Embryonic facial prominence (tissue), 1 donor: ENCODE measurements around the gene C7orf33.
"Not testable (repeated sequence)": the region's sequence is repeated elsewhere in the genome, so short reads cannot be mapped to it uniquely, and the experiment has no call there.

Experiments used
- DNase-seq: peaks from one replicate; pipeline ENCODE4 v3.0.0-alpha.2; 2016; ENCODE audit errors: extremely low spot score

Gene C7orf33

GRCh38 chr7:148580446-148580845, 10.1 kb upstream of the C7orf33 start:
- DNase-seq, result no peak

- DNase-seq, result no peak
These were observed 8.9 kb upstream of the C7orf33 start for GRCh38 chr7:148581624-148582023.

DNA sequence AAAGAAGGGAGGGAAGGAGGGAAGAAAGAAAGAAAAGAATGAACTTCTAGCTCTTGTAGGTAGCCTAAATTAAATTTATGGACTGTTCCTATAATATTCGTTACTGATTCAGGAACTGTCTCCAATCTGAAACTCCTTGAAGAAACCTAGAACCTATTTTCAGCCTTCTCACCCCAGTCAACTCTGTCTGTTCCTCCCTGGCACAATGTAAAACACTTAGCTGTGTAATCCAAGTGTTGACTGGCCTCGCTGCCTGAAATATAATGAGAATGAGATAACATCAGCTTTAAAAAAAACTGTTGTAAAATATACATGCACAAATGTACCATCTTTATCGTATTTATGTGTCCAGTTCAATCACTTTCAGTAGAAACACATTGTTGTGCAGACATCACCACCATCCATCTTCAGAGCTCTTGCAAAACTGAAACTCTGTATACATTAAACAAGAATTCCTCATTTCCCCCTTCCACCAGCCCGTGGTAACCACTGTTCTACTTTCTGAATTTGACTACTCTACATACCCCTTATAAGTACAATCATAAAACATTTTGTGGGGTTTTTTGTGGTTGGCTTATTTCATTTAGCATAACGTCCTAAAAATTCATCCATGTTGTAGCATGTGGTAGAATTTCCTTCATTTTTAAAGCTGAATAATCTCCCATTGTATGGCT, 6.3 kb upstream of the C7orf33 start:
- no peak for DNase-seq

DNA sequence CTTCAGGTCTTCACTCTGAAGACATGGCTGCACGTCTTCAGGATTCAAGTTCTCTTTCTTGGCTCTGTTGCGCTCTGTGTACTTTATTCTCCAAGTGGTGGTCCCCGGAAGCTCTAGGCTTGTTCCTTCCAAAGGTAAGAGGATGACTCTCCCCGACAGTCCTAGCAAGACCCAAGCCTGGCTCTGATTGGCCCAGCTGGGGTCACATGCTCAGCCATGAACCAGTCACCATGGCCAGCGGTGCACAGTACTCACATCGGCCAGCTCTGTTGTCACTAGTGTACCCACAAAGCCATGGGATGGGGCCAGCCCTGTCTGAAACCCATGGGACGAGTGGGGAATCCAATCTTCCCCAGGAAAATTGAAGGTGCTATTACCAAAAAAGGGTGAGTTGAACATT, 5.2 kb upstream of the C7orf33 start:
- DNase-seq, result no peak

GRCh38 chr7:148587076-148587475, 3.5 kb upstream of the C7orf33 start:
- DNase-seq, result no peak

DNA sequence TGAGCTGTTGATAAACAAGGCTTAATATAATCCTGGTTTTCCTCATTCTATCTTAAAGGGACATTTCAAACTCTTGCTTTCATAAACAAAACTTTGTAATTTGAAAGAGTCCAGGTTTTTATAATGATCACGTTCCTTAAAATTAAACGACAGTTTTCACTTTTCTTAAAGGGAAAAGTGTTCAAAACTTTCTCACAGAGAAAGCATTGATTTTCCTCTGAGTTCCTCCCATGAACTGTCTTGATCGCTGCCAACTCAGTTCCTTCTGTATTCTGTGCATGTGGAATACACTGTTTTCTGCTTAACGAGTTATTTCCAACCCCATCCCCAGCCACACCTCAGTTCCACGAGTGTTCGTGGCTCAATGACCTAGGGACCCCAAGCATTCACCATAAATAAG, 2.4 kb upstream of the C7orf33 start:
- DNase-seq, result no peak

DNA sequence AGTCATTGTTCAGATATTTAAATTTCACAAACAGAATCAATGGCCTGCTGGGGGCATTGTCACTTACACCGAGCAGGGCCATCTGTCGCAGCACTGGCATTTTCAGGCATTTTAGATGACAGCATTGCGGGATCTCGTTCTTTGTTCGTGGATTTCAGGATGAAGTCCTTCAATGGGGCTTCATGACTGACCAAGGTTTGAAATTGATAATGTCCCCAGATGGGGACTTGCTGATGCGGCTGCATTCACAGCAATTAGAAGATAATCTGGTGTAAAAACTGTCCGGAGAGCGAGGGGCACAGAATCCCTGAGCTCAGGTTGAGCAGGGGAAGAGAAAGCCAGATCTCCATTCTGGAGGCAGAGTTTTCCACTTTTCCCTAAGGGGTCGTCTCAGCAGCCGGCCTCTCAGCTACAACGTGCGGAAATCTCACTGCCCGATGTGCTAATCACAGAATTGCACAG, 1.9 kb upstream of the C7orf33 start:
- no peak for DNase-seq

DNA sequence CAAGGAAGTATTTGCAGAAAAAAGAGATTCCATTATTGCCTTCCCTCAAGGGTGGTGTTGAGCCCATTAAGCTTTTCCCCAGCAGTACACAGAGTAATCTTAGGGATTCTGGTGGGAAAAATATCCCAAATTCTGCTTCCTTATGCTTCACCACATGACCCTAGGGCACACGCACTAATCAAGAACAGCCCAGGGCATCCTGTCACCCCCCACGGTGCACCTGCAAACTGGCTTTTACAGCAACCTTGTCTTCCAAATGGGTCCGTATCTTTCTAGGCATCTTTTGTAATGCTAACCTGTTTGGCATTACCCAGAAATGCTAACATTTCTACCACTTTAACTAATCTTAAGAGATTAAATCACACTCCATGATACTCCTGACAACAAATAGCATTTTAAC, 926 bp upstream of the C7orf33 start:
- no peak for DNase-seq

GRCh38 chr7:148596354-148596753, 5.8 kb downstream of the C7orf33 start:
- not testable (repeated sequence) for DNase-seq

GRCh38 chr7:148598351-148598750, 7.8 kb downstream of the C7orf33 start:
- no peak for DNase-seq

GRCh38 chr7:148605350-148605749, 14.8 kb downstream of the C7orf33 start:
- DNase-seq, result no peak

DNA sequence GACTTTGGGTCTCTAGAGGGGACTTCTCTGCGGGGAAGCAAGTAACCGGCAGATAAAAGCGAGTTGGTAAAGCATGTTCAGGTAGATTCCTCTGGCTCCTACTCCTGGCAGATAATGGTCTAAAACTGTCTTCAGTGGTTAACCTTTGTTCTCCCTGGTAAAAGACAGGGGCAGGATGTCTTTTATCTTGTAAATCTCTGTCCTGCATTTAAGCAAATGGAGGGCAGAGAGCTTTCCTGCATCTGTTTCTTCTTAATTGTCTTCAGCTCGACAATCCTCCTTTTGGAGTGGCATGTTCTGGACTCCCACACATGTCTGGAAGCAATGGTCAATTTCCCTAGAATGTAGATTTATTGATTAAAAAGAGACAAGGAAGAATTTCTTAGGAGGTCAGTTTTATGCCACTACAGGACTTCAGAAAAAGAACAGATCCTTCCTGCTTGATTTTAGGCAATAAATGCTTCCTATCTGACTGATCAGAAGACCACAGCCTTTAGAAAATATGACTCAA, 16.6 kb downstream of the C7orf33 start:
- no peak for DNase-seq

- DNase-seq, result peak; percentile 28
These were observed 18.6 kb downstream of the C7orf33 start for GRCh38 chr7:148609045-148609725.

GRCh38 chr7:148611692-148612091, 21.1 kb downstream of the C7orf33 start:
- no peak for DNase-seq

GRCh38 chr7:148615085-148615730, 24.6 kb downstream of the C7orf33 start:
- no peak for DNase-seq

DNA sequence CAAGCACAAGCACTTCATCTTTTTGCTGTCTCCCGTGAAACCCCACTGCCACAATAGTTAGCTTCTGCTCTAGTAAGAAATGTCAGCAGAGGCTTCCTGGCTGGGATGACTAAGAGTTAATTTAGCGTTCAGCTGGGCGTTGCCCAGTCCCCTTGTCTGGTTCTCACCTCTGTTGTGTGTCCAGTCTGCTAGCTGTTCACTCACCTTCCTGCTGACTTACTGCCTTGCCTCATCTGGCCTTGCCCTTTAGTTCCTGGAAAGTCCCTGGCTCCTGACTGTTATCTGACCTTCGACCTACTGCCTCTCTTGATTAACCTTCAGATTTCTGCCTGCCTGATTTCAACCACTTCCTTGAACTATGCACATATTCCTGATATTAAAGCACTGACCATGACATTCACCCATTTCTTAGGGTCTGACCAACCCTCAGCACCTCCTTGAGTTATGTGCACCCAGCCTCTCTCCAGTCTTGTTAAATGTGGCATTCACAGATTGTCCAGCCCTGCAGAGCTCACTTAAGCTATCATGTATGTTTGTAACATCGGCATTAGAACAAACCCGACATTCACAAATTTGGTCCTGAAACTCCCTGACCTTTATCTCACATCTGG, 30.3 kb downstream of the C7orf33 start:
- no peak for DNase-seq

DNA sequence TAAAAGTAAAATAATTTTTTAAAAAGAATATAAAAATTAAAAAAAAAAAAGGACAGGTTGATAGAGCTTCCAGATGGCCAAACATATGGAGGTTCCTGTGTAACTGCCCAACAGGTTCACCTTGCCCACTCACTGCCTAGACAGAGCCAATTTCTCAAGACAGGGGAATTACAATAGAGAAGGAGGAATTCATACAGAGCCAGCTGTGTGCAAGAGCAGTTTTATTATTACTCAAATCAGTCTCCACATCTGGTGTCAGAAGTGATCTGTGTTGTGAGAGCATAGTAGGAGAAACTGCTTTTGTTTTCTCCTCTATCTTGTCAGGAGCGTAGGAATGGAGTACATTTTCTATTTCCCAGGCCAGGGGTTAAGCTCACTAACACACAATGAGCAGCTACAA, 31.0 kb downstream of the C7orf33 start:
- DNase-seq, result no peak

DNA sequence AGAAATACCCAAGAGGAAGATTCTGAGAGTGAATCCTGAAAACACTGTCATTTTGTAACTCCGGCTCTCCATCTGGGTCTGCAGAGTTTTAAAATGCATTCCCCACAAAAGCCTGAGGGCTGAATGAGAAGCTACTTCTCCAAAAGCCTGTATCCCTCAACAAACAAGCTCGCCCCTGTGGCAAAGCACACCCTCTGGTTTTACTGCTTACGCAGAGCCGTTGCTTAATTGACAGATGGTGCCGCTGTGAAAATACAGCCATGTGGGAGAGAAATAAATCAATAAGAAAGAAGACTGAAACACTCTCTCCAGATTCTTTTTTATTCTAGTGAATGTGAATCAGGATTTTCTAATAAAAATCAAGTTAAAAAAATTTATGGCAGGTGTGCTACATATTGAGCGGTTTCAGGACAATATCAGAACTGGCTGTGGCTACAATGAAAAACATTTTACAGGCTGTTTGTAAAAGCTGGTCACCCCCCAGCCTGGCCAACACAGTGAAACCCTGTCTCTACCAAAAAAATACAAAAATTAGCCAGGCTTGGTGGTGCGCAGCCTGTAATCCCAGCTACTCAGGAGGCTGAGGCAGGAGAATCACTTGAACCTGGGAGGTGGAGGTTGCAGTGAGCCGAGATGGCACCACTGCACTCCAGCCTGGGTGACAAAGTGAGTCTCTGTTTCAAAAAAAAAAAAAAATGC, 32.5 kb downstream of the C7orf33 start:
- no peak for DNase-seq

DNA sequence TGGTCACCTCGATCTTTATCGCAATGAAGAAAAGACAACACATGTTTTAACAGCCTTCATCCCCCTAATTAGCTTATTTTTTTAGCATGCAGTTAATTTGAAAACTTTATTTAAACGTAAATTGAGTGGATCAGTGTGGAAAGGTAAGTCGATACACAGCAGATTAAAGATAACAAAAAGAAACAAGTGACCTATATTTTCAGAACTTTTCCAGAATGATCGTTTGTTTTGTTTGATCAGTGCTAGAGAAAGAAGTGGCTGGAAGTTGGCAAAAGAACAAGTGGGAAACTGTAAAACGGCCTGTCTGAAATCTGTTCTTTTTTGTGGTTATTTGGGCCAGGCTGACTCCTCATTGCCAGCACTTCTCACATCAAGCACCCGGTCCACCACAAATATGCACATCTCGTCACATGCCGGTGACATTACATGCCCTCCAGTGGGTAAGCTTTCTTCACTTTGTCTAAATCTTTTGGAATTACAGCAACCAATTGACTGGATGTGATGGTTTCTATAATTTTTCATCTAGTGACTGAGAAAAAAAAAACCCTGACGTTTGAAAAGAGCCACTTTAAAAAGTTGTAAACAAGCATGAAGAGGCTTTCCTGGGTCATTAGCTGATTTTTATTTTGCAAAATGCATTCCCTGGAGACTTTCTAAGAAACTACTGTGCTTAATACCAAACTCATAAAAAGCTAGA, 33.2 kb downstream of the C7orf33 start:
- DNase-seq, result no peak

GRCh38 chr7:148624735-148625134, 34.2 kb downstream of the C7orf33 start:
- no peak for DNase-seq

GRCh38 chr7:148625342-148625741, 34.8 kb downstream of the C7orf33 start:
- no peak for DNase-seq
